ENCODE data around the gene IRGQ.
A peak's percentile ranks its signal among the peaks of the same experiment; 100 is the strongest.
"Not testable (repeated sequence)": the region's sequence is repeated elsewhere in the genome, so short reads cannot be mapped to it uniquely, and the experiment has no call there.

The IRGQ gene

DNA sequence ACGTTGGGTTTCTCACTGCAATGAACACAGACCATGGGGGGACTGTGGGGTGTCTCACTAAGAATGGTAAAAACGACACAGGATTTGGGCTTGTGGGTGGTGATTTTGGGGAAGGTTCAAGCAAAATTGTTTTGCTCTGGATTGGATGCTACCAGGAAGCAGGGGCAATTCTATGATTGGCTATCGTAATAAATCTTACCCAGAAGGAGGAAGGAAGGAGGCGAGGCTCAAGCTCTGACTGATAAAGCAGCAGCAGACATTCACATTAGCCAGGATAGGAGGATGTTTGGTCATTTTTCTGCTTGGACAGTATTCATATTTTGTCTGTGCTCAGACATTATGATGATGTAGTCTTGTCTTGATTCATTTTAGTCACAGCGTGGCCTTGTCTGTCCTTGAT is 1.9 kb upstream of the IRGQ start:
- DNase-seq (ENCODE audit: low read depth in 2 of 2): no peak

- no peak for DNase-seq (ENCODE audit: low read depth in 2 of 2)
Measured at GRCh38 chr19:43596842-43597461, 1.0 kb upstream of the IRGQ start.

- no peak for DNase-seq (ENCODE audit: low read depth in 2 of 2)
Measured at GRCh38 chr19:43595605-43595998, 332 bp downstream of the IRGQ start.

GRCh38 chr19:43594710-43595604 is 977 bp downstream of the IRGQ start:
- peak; percentile 39 to 44 for DNase-seq (ENCODE audit: low read depth in 2 of 2)

- DNase-seq (ENCODE audit: low read depth in 2 of 2): no peak
Measured at GRCh38 chr19:43594081-43594697, 1.7 kb downstream of the IRGQ start.

- DNase-seq (ENCODE audit: low read depth in 2 of 2): no peak
Measured at GRCh38 chr19:43592800-43593350, 3.1 kb downstream of the IRGQ start.

DNA sequence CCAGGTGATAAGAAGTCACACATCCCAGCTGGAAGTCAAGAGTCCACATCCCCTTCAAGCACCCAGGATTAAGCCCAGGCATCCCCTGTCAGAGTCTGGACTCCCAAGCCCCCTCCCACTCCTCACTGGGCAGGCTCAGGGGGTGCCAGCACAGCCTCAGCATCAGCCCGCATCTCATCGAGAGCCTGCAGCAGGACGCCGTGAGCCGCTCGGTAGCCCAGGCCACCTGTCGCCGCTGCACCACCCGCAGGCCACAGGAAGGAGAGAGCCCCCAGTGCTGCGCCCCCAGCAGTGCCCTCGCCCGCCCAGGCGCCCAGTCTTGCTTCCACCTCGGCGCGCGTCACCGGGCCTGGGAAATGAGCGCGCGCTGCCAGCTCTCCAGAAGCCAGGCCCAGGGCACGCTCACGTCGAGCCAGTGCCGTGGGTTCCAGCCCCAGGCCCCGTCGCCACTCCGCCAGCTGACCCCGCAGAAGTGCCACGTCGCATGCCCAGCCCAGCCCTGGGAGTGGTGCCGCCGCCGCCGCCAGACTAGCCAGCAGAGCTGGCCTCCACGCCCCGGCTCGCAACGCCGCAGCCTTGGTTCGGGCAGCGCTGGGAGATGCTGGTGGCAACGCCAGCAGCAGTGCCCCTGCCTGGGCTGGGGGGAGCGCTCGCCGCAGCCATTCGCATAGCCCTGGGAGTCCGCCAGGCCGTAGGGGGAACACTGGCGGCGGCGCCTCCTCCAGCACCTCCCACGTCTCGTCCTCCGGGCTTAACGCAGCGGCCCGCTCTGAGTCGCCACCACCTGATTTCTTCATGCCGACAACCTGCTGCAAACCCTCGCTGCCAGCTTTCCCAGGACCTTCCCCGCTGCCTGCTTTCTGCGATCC is 3.8 kb downstream of the IRGQ start:
- DNase-seq (ENCODE audit: low read depth in 2 of 2): no peak

DNA sequence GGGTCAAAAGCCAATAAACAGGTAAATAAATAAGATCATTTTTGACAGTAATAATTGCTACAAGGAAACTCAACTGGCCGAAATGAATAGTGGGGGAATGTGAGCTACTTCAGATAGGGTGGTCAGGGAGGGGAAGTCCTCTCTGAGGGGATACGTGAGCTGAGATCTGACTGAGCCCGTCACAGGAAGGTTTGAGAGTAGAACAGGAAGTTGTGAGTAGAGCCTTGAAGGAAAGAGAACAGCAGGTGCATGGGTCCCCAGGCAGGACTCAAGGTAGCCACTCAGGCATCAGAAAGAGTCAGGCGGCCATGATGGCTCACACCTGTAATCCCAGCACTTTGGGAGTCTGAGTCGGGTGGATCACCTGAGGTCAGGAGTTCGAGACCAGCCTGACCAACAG is 6.3 kb downstream of the IRGQ start:
- no peak for DNase-seq (ENCODE audit: low read depth in 2 of 2)

DNA sequence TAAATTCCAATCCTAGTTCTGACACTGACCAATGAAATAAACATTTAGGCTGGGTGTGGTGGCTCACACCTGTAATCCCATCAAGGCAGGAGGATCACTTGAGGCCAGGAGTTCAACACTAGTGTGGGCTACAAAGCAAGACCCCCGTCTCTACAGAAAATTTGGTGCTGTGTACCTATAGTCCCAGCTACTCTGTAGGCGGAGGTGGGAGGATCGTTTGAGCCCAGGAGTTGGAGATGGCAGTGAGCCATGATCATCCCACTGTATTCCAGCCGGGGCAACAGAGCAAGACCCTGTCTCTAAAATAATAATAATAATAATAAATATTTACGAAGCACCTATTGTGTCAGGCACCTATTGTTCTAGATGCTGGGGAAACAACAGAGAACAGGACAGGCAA is 6.7 kb downstream of the IRGQ start:
- no peak for DNase-seq (ENCODE audit: low read depth in 2 of 2)

DNA sequence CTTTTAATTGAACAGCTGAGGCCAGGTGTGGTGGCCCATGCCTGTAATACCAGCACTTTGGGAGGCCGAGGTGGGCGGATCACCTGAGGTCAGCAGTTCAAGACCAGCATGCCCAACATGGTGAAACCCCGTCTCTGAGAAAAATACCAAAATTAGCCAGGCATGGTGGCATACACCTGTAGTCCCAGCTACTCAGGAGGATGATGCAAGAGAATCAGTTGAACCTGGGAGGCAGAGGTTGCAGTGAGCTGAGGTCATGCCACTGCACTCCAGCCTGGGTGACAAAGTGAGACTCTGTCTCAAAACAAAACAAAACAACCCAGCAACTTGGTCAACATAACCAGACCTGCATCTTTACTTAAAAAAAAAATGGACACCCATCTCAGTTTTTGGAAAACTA is 8.9 kb downstream of the IRGQ start:
- DNase-seq (ENCODE audit: low read depth in 2 of 2): not testable (repeated sequence)

GRCh38 chr19:43586346-43586745 is 9.6 kb downstream of the IRGQ start:
- DNase-seq (ENCODE audit: low read depth in 2 of 2): no peak

DNA sequence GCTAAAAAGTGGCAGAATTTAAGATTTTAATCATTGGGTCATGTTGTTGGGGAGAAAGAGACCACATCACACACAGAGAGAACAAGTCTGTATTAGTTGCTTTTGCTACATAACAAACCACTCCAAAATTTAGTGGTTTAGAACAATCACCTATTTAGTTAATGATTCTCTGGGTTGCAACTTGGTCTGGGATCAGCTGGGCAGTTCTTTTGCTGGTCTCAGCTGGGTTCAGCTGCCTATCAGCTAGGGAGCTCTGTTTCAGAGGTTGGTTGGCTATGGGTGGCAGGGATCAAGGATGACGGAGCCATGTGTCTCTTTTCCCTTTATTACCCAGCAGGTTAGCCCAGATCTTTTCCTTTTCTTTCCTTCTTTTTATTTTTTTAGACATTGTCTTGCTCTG is 11.4 kb downstream of the IRGQ start:
- DNase-seq (ENCODE audit: low read depth in 2 of 2): no peak

DNA sequence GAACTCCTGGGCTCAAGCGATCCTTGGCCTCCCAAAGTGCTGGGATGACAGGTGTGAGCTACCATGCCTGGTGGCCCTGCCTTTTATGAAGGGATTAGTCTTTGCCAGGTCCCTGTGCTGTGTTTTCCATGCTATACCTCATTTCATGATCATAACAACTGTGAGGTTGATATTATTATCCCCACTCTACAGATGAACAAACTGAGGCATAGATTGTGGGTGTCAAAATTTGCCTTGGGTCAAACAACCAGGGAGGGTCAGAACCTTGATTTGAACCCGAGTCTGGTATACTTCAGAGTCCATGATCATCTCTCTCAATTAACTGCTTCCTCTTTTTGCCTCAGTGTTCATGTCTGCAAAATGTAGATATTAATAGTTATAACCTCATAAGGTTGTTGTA is 13.4 kb downstream of the IRGQ start:
- no peak for DNase-seq (ENCODE audit: low read depth in 2 of 2)

GRCh38 chr19:43581467-43581866 is 14.5 kb downstream of the IRGQ start:
- DNase-seq (ENCODE audit: low read depth in 2 of 2): no peak

- no peak for DNase-seq (ENCODE audit: low read depth in 2 of 2)
Measured at GRCh38 chr19:43578787-43579186, 17.1 kb downstream of the IRGQ start.

GRCh38 chr19:43575955-43576878 is 19.7 kb downstream of the IRGQ start:
- no peak for DNase-seq (ENCODE audit: low read depth in 2 of 2)

GRCh38 chr19:43575156-43575950 is 20.6 kb downstream of the IRGQ start, which contains the start of the genes PINLYP and XRCC1:
Gene PINLYP (plus strand): TSS chr19:43575801. CDS start chr19:43577192, 1,391 bp downstream.
Gene XRCC1 (minus strand): TSS chr19:43575527. CDS start chr19:43575458, 69 bp downstream.
- DNase-seq (ENCODE audit: low read depth in 2 of 2): peak; percentile 88 to 91

DNA sequence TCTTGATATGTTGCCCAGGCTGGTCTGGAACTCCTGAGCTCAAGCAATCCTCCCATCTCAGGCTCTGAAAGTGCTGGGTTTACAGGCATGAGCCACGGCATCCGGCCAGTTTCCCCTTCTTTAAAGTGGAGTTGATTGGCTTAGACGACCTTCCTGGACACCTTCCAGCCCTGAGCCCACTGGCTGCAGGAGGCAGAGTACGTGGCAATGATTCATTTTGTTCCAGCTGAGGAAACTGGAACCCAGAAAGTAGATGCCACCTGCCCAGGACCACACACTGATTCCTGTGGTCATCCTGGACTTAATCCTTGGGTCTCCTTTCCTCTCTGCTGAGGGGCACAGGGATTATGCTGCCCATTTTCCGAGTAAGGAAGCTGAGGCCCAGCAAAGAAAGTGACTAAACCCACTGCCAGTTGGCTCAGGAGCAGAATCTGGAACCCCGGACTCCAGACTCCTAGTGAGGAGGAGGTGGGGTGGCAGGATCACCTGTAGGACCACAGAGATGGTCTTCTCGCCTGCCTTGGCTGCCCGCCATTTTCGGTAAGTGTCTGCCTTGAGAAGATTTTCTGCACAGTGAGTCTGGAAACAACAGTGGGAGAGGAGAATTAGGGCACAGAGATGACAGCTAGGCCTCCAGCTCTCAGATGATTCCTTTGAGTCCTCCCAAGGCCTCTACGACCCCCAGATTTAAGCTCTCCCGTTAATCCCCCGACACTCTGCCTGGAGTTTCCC is 21.3 kb downstream of the IRGQ start:
- no peak for DNase-seq (ENCODE audit: low read depth in 2 of 2)

DNA sequence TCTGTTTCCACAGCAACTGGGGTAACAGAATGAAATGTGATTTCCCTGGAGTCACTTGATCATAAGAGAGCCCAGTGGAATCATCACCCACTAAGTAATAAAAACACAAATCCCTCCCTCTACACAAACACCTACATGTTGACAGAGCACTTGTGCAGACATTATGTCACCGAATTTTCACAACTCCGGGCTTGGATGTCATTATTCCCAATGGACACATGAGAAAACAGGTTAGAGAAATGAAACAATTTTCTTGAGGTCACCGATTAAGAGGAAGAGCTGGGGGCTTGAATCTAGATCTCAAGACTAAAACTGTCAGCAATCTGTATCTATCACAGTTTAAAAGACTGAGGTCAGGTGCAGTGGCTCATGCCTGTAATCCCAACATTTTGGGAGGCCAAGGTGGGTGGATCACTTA is 23.8 kb downstream of the IRGQ start:
- no peak for DNase-seq (ENCODE audit: low read depth in 2 of 2)
